ENCODE data around the gene DOCK9.

DOCK9 gene

GRCh38 chr13:98972059-98972458, 5.8 kb downstream of the DOCK9 start:
- no peak for DNase-seq

DNA sequence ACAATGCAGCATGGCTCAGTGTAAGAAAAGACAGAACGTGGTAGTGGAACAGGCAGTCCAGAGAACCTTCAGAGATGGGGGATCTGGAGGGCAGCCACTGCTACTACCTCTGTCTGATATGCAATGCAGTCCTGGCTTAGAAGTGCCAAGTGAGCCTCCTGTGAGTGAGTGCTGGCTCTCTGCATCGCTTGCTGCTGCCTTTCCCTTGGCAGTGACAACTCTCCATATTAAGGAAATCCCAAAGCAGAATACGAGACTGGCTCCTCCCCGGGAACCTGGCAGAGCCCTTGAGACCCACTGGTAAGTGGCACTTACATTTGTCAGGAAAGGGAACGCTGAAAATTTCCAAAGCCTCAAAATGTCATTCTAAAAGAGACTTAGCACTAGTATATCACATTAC, 7.5 kb downstream of the DOCK9 start:
- no peak for DNase-seq

GRCh38 chr13:98967491-98967890, 10.4 kb downstream of the DOCK9 start:
- DNase-seq, result no peak

- DNase-seq, result no peak
Observed at GRCh38 chr13:98966019-98966418, 11.8 kb downstream of the DOCK9 start.

DNA sequence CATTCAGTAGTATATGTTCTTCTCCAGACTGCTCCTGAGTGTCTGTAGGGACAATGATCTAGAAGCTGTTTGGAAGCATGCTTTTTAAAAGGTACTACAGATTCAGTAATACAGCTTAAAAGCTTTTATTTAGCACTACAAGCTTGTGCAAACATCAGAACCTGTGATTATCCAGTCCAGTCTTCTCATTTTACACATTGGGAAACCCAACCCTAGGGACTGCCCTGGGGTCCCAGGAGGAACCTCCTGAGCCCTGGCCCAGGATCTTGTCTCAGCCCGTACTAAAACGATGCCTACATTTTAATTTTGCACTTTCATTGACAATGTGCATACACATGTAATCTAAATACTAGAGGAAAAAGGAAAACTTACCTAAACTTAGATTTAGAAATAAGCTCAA, 12.5 kb downstream of the DOCK9 start:
- DNase-seq, result no peak

DNA sequence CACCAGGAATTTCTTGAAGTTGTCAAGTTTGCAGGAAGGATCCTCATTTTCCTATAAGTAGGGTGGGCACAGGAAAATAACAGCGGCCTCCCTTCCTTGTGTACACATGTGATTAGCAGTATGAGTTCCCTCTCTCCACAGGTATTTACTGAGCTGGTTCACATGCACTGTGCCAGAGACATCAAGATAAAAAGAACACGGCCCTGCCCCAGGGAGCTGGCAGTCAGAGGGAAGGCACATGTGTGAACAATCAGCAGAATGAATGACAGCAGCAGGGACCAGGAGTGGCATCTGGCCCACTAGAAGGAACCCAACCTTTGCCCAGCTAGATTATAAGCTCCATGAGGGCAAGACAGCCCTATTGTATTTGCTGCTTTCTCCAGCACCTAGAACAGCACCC, 13.9 kb downstream of the DOCK9 start:
- no peak for DNase-seq

- no peak for DNase-seq
Observed at GRCh38 chr13:98962901-98963590, 14.8 kb downstream of the DOCK9 start.

DNA sequence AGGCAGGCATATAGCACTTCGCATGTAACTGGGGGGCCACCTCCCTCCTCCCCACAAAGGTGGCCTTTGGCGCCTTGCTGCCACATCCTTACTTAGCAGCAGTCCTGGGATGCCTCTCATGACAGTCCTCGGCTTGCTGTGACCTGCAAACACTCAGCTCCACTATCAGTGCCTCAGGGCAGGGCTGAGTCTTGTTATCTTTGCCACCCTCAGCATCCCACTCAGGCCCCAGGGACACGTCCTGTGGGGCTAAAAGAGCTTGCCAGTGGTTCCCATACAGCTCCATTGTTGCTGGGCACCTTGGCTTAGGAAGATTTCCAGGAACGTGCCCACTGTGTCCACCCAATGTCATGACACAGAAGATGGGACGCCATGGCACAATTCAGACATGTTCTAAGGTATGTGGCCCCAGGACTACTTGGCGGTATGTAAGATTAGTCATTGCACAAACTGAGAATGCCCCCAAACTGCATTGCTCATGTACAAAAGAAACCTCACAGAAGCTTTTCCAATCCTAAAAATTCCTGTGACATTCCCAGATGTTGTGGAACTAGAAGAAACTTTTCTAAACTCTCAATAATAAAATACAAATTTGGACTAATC, 16.3 kb downstream of the DOCK9 start:
- DNase-seq, result no peak

- DNase-seq, result no peak
Observed at GRCh38 chr13:98960606-98961502, 17.0 kb downstream of the DOCK9 start.

- no peak for DNase-seq
Observed at GRCh38 chr13:98959786-98960605, 17.9 kb downstream of the DOCK9 start.

GRCh38 chr13:98959291-98959690, 18.6 kb downstream of the DOCK9 start:
- DNase-seq, result no peak

DNA sequence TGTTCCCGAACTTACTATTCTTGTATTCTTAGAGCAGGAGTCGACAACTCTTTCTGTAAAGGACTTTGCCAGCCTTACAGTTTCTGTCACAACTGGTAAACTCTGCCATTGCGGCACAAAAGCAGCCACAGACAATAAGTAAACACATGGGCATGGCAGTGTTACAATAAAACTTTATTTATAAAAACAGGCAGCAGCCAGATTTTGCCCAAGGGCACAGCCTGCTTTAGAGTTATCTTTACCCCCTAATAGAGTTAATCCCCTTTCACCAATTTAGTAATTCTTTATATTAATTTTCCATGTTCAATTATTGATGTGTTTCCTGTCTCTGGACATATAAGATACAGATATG, 19.4 kb downstream of the DOCK9 start:
- DNase-seq, result no peak

GRCh38 chr13:98957731-98958442, 20.0 kb downstream of the DOCK9 start:
- no peak for DNase-seq

DNA sequence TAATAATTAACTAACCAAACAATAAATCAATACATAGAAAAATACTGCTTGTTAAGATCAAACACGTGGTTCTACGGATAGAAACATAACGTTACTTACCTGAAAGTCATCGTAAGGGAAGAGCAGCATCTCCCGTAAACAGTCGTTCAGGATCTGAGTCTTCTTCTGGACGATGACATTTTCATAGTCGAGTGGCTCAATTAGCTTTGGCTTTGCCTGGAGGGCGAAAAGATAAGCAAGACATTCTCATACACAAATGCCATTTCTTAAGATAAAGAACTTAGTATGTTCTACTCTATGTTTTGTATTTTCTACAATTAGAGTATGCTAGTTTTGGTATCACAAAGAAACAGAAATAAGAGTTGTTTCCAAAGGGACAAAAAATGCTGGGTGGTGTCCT, 22.5 kb downstream of the DOCK9 start:
- no peak for DNase-seq

DNA sequence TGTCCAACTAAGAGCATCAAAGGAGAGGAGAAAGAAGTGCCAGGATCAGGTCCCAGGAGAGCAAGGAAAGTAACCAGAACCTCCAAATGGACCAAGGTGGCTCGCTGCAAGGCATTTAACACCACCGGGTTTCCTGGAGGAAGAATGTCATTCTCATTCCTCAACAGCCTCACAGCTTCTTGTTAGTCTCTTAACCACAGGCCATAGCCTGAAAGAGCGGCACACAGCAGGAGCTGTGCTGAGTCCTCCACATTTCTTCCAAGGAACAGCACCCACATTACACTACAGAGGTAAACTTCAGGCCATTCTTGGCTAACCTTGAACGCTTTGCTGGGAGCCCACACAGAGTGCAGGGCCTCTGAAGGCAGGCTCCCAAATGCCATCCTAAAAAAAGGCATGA, 23.6 kb downstream of the DOCK9 start:
- DNase-seq, result no peak

- no peak for DNase-seq
Observed at GRCh38 chr13:98951266-98951665, 26.6 kb downstream of the DOCK9 start.

- no peak for DNase-seq
Observed at GRCh38 chr13:98950705-98951104, 27.2 kb downstream of the DOCK9 start.

- no peak for DNase-seq
Observed at GRCh38 chr13:98947925-98948324, 29.9 kb downstream of the DOCK9 start.

DNA sequence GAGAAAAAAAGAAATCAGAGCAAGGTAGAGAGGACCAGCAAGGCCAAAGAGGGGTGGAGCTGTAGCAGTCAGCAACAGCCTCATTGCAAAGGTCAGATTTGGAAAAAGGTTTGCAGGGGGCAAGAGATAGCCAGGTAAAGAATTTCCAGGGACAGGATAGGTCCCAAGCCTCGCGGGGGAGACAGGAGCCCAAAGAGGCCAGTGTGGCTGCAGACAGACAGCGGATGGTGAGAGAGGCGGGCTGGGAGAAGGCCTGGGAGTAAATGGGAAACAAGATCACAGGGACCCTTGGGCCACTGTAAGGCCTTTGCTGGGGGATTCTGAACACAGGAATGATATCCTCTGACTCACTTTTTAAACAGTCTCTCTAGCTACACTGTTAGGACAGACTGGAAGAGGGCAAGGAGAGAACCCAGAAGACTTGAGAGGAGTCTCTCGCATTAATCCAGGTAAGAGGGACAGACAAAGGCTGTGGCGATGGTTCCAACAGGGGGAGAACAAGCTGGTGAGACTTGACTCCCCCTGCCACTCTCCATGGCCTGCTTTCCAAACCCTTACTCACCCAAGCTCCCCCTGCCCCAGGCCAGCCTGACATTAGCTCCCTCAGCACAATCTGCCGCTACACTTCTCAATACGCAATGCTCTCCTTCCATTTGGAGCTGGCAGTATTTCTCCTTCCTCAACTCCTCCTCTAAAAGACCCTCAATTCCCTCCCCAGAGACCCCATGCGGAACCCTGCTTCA, 31.8 kb downstream of the DOCK9 start:
- DNase-seq, result no peak

- no peak for DNase-seq
Observed at GRCh38 chr13:98944336-98944735, 33.5 kb downstream of the DOCK9 start.

GRCh38 chr13:98942997-98943396, 34.9 kb downstream of the DOCK9 start:
- DNase-seq, result no peak

DNA sequence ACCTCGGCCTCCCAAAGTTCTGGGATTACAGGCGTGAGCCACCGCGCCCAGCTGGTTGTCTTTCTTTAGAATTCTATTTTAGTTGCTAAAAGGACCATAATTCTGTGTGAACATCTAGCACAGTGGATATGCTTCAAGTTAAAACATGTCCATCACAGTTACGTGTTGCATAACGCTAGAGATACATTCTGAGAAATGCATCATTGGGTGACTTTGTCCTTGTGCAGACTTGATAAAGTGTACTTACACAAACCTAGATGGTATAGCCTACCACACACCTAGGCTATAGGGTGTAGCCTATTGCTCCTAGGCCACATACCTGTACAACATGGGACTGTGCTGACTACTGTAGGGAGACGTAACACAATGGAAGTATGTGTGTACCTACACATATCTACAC, 35.4 kb downstream of the DOCK9 start:
- DNase-seq, result no peak
